ENCODE measurements around the gene CCDC51.

The CCDC51 gene

DNA sequence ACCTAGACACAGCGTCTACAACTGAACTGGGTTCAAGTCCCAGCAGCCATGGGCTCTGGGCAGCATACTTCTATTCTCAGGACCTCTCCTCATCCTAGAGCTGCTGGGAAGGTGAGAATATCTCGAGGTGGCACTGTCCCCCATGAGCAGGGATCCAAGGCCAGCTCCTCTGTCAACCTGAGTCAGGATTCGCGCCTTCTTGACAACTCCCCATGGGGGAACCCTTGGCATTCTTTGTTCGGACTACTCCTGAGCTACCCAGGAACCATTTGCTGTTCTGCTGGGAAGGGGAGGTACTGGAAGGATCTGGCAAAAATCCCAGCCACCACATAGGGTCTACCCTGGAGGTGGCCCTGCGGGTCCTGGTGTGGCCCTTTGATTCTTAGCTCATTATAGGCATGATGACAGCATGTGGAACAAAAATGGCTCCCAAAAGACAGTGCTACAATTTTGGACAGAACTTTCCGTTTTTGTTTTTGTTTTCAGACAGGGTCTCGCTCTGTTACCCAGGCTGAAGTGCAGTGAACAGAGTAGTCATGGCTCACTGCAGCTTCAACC, 32.3 kb downstream of the CCDC51 start:
- Histone ChIP-seq H3K9me3 (no peaks in the 10 kb centered on the region), H3K36me3 (no peaks in the 10 kb centered on the region), H3K4me3 (ENCODE audit: low read depth in 1 of 2, low read length in 1 of 2) (no peak overlapping the region), H3K27ac (no peak overlapping the region), H3K27me3 (no peaks in the 10 kb centered on the region), H3K4me1 (ENCODE audit: control insufficient read depth in 1 of 2, insufficient read depth in 1 of 2, low read depth in 1 of 2, low read length in 1 of 2) (no peaks in the 10 kb centered on the region)
- no peak for TF ChIP-seq CTCF (IDR thresholded peaks at IDR 0.05)

DNA sequence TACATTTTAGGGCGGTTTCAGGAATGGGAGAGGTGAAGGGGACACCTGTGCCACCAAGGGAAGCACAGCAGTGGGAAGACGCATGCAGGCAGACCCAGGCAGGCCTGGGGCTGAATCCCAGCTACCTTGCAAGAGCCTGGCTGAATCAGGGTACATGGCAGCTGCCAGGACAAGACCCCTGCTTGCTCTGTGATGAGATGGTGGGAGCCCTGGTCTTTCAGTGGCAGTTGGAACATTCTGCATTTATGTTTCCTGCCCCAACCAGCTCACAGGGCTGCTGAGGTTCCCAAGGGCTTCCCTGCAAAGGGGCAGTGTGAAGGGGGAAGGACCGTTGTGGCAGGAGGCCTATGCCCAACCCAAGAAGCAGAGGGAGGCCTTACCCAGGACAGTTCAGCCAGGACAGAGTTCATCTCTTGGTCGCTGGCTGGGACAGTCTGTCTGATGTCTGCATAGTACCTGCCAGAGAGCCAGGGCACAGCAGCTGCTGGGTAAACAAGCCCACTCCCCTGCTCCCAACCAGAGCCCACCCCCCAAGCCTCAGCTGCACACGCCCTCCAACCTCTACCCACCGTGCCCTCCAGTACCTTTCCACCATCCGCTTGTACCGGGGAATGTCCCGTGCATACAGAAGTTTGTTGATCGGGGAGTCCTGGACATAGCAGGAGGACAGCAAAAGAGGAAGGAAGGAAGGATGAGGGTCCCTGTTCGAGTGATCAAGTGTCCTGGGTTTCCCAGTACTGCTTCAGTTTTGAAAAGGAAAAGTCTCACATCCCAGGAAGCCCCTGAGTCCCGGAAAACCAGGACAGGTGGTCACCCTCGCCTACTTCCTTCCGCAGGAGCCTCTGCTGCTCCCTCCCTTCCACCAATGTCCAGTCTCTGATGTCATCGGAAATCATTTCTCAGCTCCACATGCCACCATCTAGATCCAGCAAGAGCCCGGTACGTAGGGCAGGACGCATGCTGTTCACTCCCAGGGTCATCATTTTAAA, 33.2 kb downstream of the CCDC51 start:
- no peaks in the 10 kb centered on the region for H3K27me3 ChIP-seq
- no peak overlapping the region for H3K27ac ChIP-seq
- H3K4me1 ChIP-seq (ENCODE audit: control insufficient read depth in 1 of 2, insufficient read depth in 1 of 2, low read depth in 1 of 2, low read length in 1 of 2), result no peaks in the 10 kb centered on the region
- no peak for TF ChIP-seq CTCF (IDR thresholded peaks at IDR 0.05)
- no peak overlapping the region for H3K4me3 ChIP-seq (ENCODE audit: low read depth in 1 of 2, low read length in 1 of 2)
- no peaks in the 10 kb centered on the region for H3K9me3 ChIP-seq
- no peaks in the 10 kb centered on the region for H3K36me3 ChIP-seq

- no peaks in the 10 kb centered on the region for H3K27me3 ChIP-seq
Measured at GRCh38 chr3:48405971-48406370, 33.9 kb downstream of the CCDC51 start.

GRCh38 chr3:48405343-48405881, 34.5 kb downstream of the CCDC51 start:
- Histone ChIP-seq H3K27ac (no peak overlapping the region), H3K27me3 (no peaks in the 10 kb centered on the region), H3K36me3 (no peaks in the 10 kb centered on the region), H3K9me3 (no peaks in the 10 kb centered on the region), H3K4me1 (ENCODE audit: control insufficient read depth in 1 of 2, insufficient read depth in 1 of 2, low read depth in 1 of 2, low read length in 1 of 2) (no peaks in the 10 kb centered on the region), H3K4me3 (ENCODE audit: low read depth in 1 of 2, low read length in 1 of 2) (no peak overlapping the region)
- no peak for TF ChIP-seq CTCF (IDR thresholded peaks at IDR 0.05)

More at GRCh38 chr3:48405971-48406370, 33.9 kb downstream of the CCDC51 start:
- H3K27ac ChIP-seq, result no peak overlapping the region
- no peak for TF ChIP-seq CTCF (IDR thresholded peaks at IDR 0.05)
- no peaks in the 10 kb centered on the region for H3K36me3 ChIP-seq
- no peaks in the 10 kb centered on the region for H3K9me3 ChIP-seq
- H3K4me3 ChIP-seq (ENCODE audit: low read depth in 1 of 2, low read length in 1 of 2), result no peak overlapping the region
- H3K4me1 ChIP-seq (ENCODE audit: control insufficient read depth in 1 of 2, insufficient read depth in 1 of 2, low read depth in 1 of 2, low read length in 1 of 2), result no peaks in the 10 kb centered on the region

DNA sequence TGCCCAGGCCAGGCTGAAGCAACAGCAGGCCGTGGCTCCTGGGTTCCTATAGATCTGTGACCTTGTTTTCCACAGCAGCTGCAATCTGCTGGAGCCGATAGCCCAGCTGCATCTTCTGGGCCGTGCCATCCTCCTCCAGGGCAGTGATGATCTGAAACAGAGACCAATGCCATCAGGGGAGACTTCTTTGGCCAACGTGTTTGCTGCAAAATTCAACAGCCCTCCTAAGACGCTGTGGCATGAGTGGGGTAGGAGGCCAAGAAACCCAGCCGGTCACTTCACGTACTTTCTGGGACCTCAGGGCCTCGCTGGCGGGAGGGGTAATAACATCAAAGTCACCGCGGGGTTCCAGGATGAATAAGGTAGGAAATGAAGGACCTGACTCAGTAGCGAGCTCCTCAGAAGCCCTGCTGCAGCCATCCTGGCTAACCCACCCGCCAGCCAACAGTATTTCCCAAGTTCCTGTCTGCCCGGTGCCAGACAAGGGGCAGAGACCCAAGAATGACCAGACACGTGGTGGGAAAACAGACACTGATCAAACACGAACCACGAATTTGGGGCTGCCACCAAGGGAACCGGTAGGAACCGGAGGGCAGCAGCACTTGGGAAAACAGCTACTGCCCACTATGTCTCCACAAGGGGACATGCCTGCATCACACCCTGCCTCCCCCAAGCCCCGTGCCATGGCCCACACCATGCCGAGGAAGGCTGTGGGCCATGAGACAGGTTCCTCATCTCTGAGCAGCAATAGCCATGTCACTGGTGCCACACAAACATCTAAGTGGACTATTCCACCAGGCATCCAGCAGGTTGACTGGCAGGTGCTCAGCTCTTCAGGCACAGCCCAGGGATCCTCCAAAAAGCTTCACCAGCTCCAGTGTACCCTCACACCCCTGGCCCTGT, 35.2 kb downstream of the CCDC51 start:
- no peak overlapping the region for H3K27ac ChIP-seq
- no peaks in the 10 kb centered on the region for H3K27me3 ChIP-seq
- H3K4me3 ChIP-seq (ENCODE audit: low read depth in 1 of 2, low read length in 1 of 2), result no peak overlapping the region
- H3K4me1 ChIP-seq (ENCODE audit: control insufficient read depth in 1 of 2, insufficient read depth in 1 of 2, low read depth in 1 of 2, low read length in 1 of 2), result peaks cover 3% of the 10 kb centered on the region in 2 experiments
- no peaks in the 10 kb centered on the region for H3K9me3 ChIP-seq
- no peaks in the 10 kb centered on the region for H3K36me3 ChIP-seq
- TF ChIP-seq CTCF (IDR thresholded peaks at IDR 0.05), result no peak

Data from neutrophil (primary cell).